D341Med (cell line): ENCODE data around the gene BEAN1.
"Not testable (repeated sequence)": the region's sequence is repeated elsewhere in the genome, so short reads cannot be mapped to it uniquely, and the experiment has no call there.

Source experiments
- DNase-seq: peaks from one replicate; pipeline ENCODE4 v3.0.0; 2012; ENCODE audit warnings: low spot score

The BEAN1 gene

GRCh38 chr16:66508914-66509496, 81.9 kb downstream of the BEAN1 start:
- no peak for DNase-seq

GRCh38 chr16:66509576-66509975, 82.5 kb downstream of the BEAN1 start:
- DNase-seq = no peak

GRCh38 chr16:66510298-66510697, 83.2 kb downstream of the BEAN1 start:
- DNase-seq = no peak

GRCh38 chr16:66510711-66511601, 83.9 kb downstream of the BEAN1 start:
- DNase-seq = no peak

GRCh38 chr16:66511602-66512271, 84.6 kb downstream of the BEAN1 start:
- DNase-seq = no peak

GRCh38 chr16:66512272-66513110, 85.4 kb downstream of the BEAN1 start:
- DNase-seq = no peak

GRCh38 chr16:66513111-66513723, 86.1 kb downstream of the BEAN1 start:
- no peak for DNase-seq

GRCh38 chr16:66514391-66514790, 87.3 kb downstream of the BEAN1 start:
- DNase-seq = not testable (repeated sequence)

- DNase-seq = not testable (repeated sequence)
Measured at GRCh38 chr16:66514980-66515595, 88.0 kb downstream of the BEAN1 start.

- no peak for DNase-seq
Measured at GRCh38 chr16:66515596-66516508, 88.8 kb downstream of the BEAN1 start.

- DNase-seq = no peak
Measured at GRCh38 chr16:66516509-66516807, 89.4 kb downstream of the BEAN1 start.

- no peak for DNase-seq
Measured at GRCh38 chr16:66516808-66517585, 89.9 kb downstream of the BEAN1 start.

- DNase-seq = no peak
Measured at GRCh38 chr16:66517586-66518263, 90.6 kb downstream of the BEAN1 start.

- DNase-seq = no peak
Measured at GRCh38 chr16:66519482-66520373, 92.6 kb downstream of the BEAN1 start.

GRCh38 chr16:66520406-66521170, 93.5 kb downstream of the BEAN1 start:
- no peak for DNase-seq

GRCh38 chr16:66521252-66521713, 94.2 kb downstream of the BEAN1 start:
- DNase-seq = no peak
